ENCODE results near the gene ASTL. TPM values are rescaled to one million over a fixed set of nuclear protein-coding genes. Genes with fewer than 3 reads are reported as not detected.

ASTL gene
- total and polyA plus RNA-seq, 2 experiments from 2014 or later = not detected

GRCh38 chr2:96081042-96081441 is 57.3 kb downstream of the ASTL start:
- WGBS (ENCODE audit: low lambda C conversion rate, missing lambda C conversion rate) = 93% methylated on average over 2 of the region's 2 CpGs
- no peaks in the 10 kb centered on the region for H3K36me3 ChIP-seq (replicated peaks; ENCODE audit: insufficient read depth, low read depth)
- DNase-seq (ENCODE audit: low spot score) = no peak
- no peaks in the 10 kb centered on the region for H3K79me2 ChIP-seq
- no peak overlapping the region for H3K4me3 ChIP-seq
- no peaks in the 10 kb centered on the region for H4K20me1 ChIP-seq (ENCODE audit: insufficient read depth, poor library complexity, severe bottlenecking)
- H3K9me3 ChIP-seq (ENCODE audit: low read depth) = no peaks in the 10 kb centered on the region
- no peaks in the 10 kb centered on the region for H3K4me1 ChIP-seq (ENCODE audit: insufficient read depth)
- no peaks in the 10 kb centered on the region for H3K9me2 ChIP-seq (replicated peaks; ENCODE audit: insufficient read depth)
- no peak overlapping the region for H3K27ac ChIP-seq
- no peak overlapping the region for H2AFZ ChIP-seq
- H3K27me3 ChIP-seq = no peaks in the 10 kb centered on the region
- TF ChIP-seq EZH2phosphoT487 (IDR thresholded peaks at IDR 0.05; ENCODE audit: low read depth, severe bottlenecking, unreplicated experiment) (no peak), CTCF (IDR thresholded peaks at IDR 0.05; ENCODE audit: poor library complexity) (no peak), EZH2 (IDR thresholded peaks at IDR 0.05; ENCODE audit: borderline replicate concordance) (no peak)
- no peak overlapping the region for H3K4me2 ChIP-seq

- DNase-seq (ENCODE audit: low spot score) = no peak
- Histone ChIP-seq H2AFZ (no peak overlapping the region), H4K20me1 (ENCODE audit: insufficient read depth, poor library complexity, severe bottlenecking) (no peaks in the 10 kb centered on the region), H3K4me3 (no peak overlapping the region), H3K36me3 (replicated peaks; ENCODE audit: insufficient read depth, low read depth) (no peaks in the 10 kb centered on the region), H3K9me3 (ENCODE audit: low read depth) (no peaks in the 10 kb centered on the region), H3K27me3 (no peaks in the 10 kb centered on the region), H3K4me1 (ENCODE audit: insufficient read depth) (no peaks in the 10 kb centered on the region), H3K79me2 (no peaks in the 10 kb centered on the region), H3K27ac (no peak overlapping the region), H3K9me2 (replicated peaks; ENCODE audit: insufficient read depth) (no peaks in the 10 kb centered on the region), H3K4me2 (no peak overlapping the region)
- TF ChIP-seq CTCF (IDR thresholded peaks at IDR 0.05; ENCODE audit: poor library complexity) (no peak), EZH2 (IDR thresholded peaks at IDR 0.05; ENCODE audit: borderline replicate concordance) (no peak)
- 85% methylated on average over 2 of the region's 2 CpGs for WGBS (ENCODE audit: low lambda C conversion rate, missing lambda C conversion rate)
Observed at GRCh38 chr2:96075199-96075771, 63.0 kb downstream of the ASTL start.

- no peaks in the 10 kb centered on the region for H4K20me1 ChIP-seq (ENCODE audit: insufficient read depth, poor library complexity, severe bottlenecking)
- H3K9me3 ChIP-seq (ENCODE audit: low read depth) = no peaks in the 10 kb centered on the region
- TF ChIP-seq CTCF (IDR thresholded peaks at IDR 0.05; ENCODE audit: poor library complexity) (no peak), EZH2 (IDR thresholded peaks at IDR 0.05; ENCODE audit: borderline replicate concordance) (no peak), EZH2phosphoT487 (IDR thresholded peaks at IDR 0.05; ENCODE audit: low read depth, severe bottlenecking, unreplicated experiment) (no peak)
- no peak overlapping the region for H3K4me3 ChIP-seq
- 76% methylated on average over 6 of the region's 6 CpGs for WGBS (ENCODE audit: low lambda C conversion rate, missing lambda C conversion rate)
- no peak overlapping the region for H3K4me2 ChIP-seq
- no peaks in the 10 kb centered on the region for H3K79me2 ChIP-seq
- H3K36me3 ChIP-seq (replicated peaks; ENCODE audit: insufficient read depth, low read depth) = no peaks in the 10 kb centered on the region
- DNase-seq (ENCODE audit: low spot score) = no peak
- no peak overlapping the region for H3K27ac ChIP-seq
- no peaks in the 10 kb centered on the region for H3K4me1 ChIP-seq (ENCODE audit: insufficient read depth)
- H2AFZ ChIP-seq = no peak overlapping the region
- no peaks in the 10 kb centered on the region for H3K9me2 ChIP-seq (replicated peaks; ENCODE audit: insufficient read depth)
- H3K27me3 ChIP-seq = no peaks in the 10 kb centered on the region
Observed at GRCh38 chr2:96074156-96074555, 64.1 kb downstream of the ASTL start.
